Caco-2 (cell line): ENCODE results near the gene SGSM1. TPM values are rescaled to one million over a fixed set of nuclear protein-coding genes. Genes with fewer than 3 reads are reported as not detected.

Source experiments
- BruUV-seq: library from RNA; stranded (reverse); fragments of 400-500 nt; replicated peaks from 2 replicates; lab custom pipeline; 2021; lab: Mats Ljungman, UMichigan
- CTCF ChIA-PET: fragments of 300-600 bp; sonication (Branson Sonifier 250); formaldehyde crosslinking; loops from one replicate; lab custom pipeline; 2022; ENCODE audit warnings: antibody characterized with exemption; lab: Charles Lee
- POLR2A ChIA-PET: fragments of 300-600 bp; sonication (Branson Sonifier 250); formaldehyde crosslinking; loops from one replicate; lab custom pipeline; 2022; ENCODE audit warnings: antibody characterized with exemption; lab: Charles Lee
- DNase-seq, 2 experiments: peaks; one replicate each; pipeline versions ENCODE4 v3.0.0 to v3.0.0-alpha.2; 2020 to 2022
- H3K27me3 ChIP-seq: replicated peaks from 2 replicates; pipeline ENCODE4 v1.6.0; 2011; ENCODE audit warnings: low read length; ENCODE audit not compliant: control insufficient read depth, insufficient read depth
- H3K36me3 ChIP-seq: 2 replicates; pipeline ENCODE4 v1.5.1; 2011; ENCODE audit warnings: low read length; ENCODE audit not compliant: control insufficient read depth, insufficient read depth
- H3K4me1 ChIP-seq: fragments of 250-450 bp; sonication (Bioruptor Pico); 2 replicates; pipeline ENCODE4 v1.5.1; 2020; ENCODE audit warnings: mild to moderate bottlenecking
- H3K4me3 ChIP-seq: 2 replicates; pipeline ENCODE4 v1.5.1; 2011; ENCODE audit warnings: low read depth, mild to moderate bottlenecking, control low read depth, low read length
- H3K9me3 ChIP-seq: fragments of 250-450 bp; sonication (Bioruptor Pico); 2 replicates; pipeline ENCODE4 v1.5.1; 2020; ENCODE audit warnings: mild to moderate bottlenecking, moderate library complexity
- H3K27ac Mint-ChIP-seq: one replicate; pipeline ENCODE4 v1.8.0; 2022; ENCODE audit warnings: mixed read lengths; ENCODE audit not compliant: unreplicated experiment
- H3K27me3 Mint-ChIP-seq: one replicate; pipeline ENCODE4 v1.8.0; 2022; ENCODE audit warnings: mixed read lengths; ENCODE audit not compliant: insufficient read depth, unreplicated experiment
- H3K36me3 Mint-ChIP-seq: one replicate; pipeline ENCODE4 v1.8.0; 2022; ENCODE audit warnings: mild to moderate bottlenecking, mixed read lengths; ENCODE audit not compliant: insufficient read depth, unreplicated experiment
- H3K4me1 Mint-ChIP-seq: one replicate; pipeline ENCODE4 v1.8.0; 2022; ENCODE audit warnings: low read depth, mixed read lengths; ENCODE audit not compliant: unreplicated experiment
- H3K4me3 Mint-ChIP-seq: one replicate; pipeline ENCODE4 v1.8.0; 2022; ENCODE audit warnings: mild to moderate bottlenecking, moderate library complexity, mixed read lengths; ENCODE audit not compliant: unreplicated experiment
- H3K9me3 Mint-ChIP-seq: one replicate; pipeline ENCODE4 v1.8.0; 2022; ENCODE audit warnings: mixed read lengths; ENCODE audit not compliant: unreplicated experiment
- CTCF ChIP-seq, 2 experiments: fragments of 200-600 bp in 1 of 2; IDR thresholded peaks; 1 replicate in 1 of 2; 2 replicates in 1 of 2; pipeline versions ENCODE4 v1.5.1 to v1.8.0; 2011 to 2022; ENCODE audit warnings: antibody characterized with exemption in 1 of 2, control low read depth in 1 of 2, inconsistent platforms in 1 of 2, low read depth in 1 of 2, low read length in 1 of 2, mild to moderate bottlenecking in 1 of 2, moderate library complexity in 1 of 2; ENCODE audit not compliant: insufficient read depth in 1 of 2, severe bottlenecking in 1 of 2, unreplicated experiment in 1 of 2
- intact Hi-C: fragments of 100-400 bp; cut with micrococcal nuclease; formaldehyde crosslinking; loops from one replicate; pipeline ENCODE4 v1.10.0; 2022; ENCODE audit not compliant: unreplicated experiment
- total RNA-seq: library from RNA; stranded (reverse); gene quantifications from 2 replicates; pipeline ENCODE4 v1.2.3, GENCODE V29; 2022

SGSM1 gene
- total RNA-seq, 1 experiment from 2014 or later = 6.1 TPM

GRCh38 chr22:24947383-24947782, 141.4 kb downstream of the SGSM1 start:
- Mint-ChIP-seq H3K4me1 (peaks cover 7% of the 10 kb centered on the region), H3K4me3 (no peak overlapping the region), H3K27ac (no peak overlapping the region), H3K9me3 (no peaks in the 10 kb centered on the region), H3K36me3 (peaks cover 4% of the 10 kb centered on the region), H3K27me3 (no peaks in the 10 kb centered on the region)
- intact Hi-C loops = no loop called here
- no peak overlapping the region for H3K4me3 ChIP-seq
- H3K27me3 ChIP-seq = no peaks in the 10 kb centered on the region
- H3K36me3 ChIP-seq = no peaks in the 10 kb centered on the region
- H3K4me1 ChIP-seq = no peaks in the 10 kb centered on the region
- no peaks in the 10 kb centered on the region for H3K9me3 ChIP-seq
- no peak for DNase-seq
- CTCF ChIA-PET = no interaction called here
- no peak for TF ChIP-seq CTCF (IDR thresholded peaks at IDR 0.05; ENCODE audit: insufficient read depth in 1 of 2, low read depth in 1 of 2, low read length in 1 of 2, severe bottlenecking in 1 of 2, unreplicated experiment in 1 of 2)
- BruUV-seq = no TSS peak
- POLR2A ChIA-PET = no interaction called here

GRCh38 chr22:24947881-24948280, 141.9 kb downstream of the SGSM1 start:
- peaks cover 7% of the 10 kb centered on the region for H3K36me3 Mint-ChIP-seq
- Histone ChIP-seq H3K4me3 (no peak overlapping the region), H3K4me1 (no peaks in the 10 kb centered on the region), H3K36me3 (no peaks in the 10 kb centered on the region), H3K27me3 (no peaks in the 10 kb centered on the region), H3K9me3 (no peaks in the 10 kb centered on the region)
- no peaks in the 10 kb centered on the region for H3K27me3 Mint-ChIP-seq
- no peak overlapping the region for H3K27ac Mint-ChIP-seq
- intact Hi-C loops = no loop called here
- POLR2A ChIA-PET = no interaction called here
- BruUV-seq = no TSS peak
- no peak for TF ChIP-seq CTCF (IDR thresholded peaks at IDR 0.05; ENCODE audit: insufficient read depth in 1 of 2, low read depth in 1 of 2, low read length in 1 of 2, severe bottlenecking in 1 of 2, unreplicated experiment in 1 of 2)
- no peaks in the 10 kb centered on the region for H3K9me3 Mint-ChIP-seq
- peaks cover 7% of the 10 kb centered on the region for H3K4me1 Mint-ChIP-seq
- no peak for DNase-seq
- no peak overlapping the region for H3K4me3 Mint-ChIP-seq
- CTCF ChIA-PET = no interaction called here

- ChIA-PET POLR2A (no interaction called here), CTCF (no interaction called here)
- no peak overlapping the region for H3K4me3 Mint-ChIP-seq
- intact Hi-C loops = no loop called here
- H3K27ac Mint-ChIP-seq = no peak overlapping the region
- no peaks in the 10 kb centered on the region for H3K9me3 Mint-ChIP-seq
- peaks cover 12% of the 10 kb centered on the region for H3K36me3 Mint-ChIP-seq
- H3K27me3 ChIP-seq = no peaks in the 10 kb centered on the region
- no TSS peak for BruUV-seq
- no peaks in the 10 kb centered on the region for H3K27me3 Mint-ChIP-seq
- no peak for TF ChIP-seq CTCF (IDR thresholded peaks at IDR 0.05; ENCODE audit: insufficient read depth in 1 of 2, low read depth in 1 of 2, low read length in 1 of 2, severe bottlenecking in 1 of 2, unreplicated experiment in 1 of 2)
- H3K4me1 Mint-ChIP-seq = peaks cover 7% of the 10 kb centered on the region
- H3K9me3 ChIP-seq = no peaks in the 10 kb centered on the region
- H3K4me1 ChIP-seq = no peaks in the 10 kb centered on the region
- DNase-seq = no peak
- no peaks in the 10 kb centered on the region for H3K36me3 ChIP-seq
- H3K4me3 ChIP-seq = no peak overlapping the region
Measured at GRCh38 chr22:24948356-24949202, 142.6 kb downstream of the SGSM1 start.
